Coronary artery (tissue), 2 donors: Measurements from ENCODE around the gene KLHDC8A.

Experiments
- DNase-seq: peaks from one replicate; pipeline ENCODE4 v3.0.0-alpha.2; 2017; ENCODE audit warnings: low spot score
- H3K27ac ChIP-seq, 2 donors: fragments of 200-600 bp; sonication (generic); one replicate each; pipeline ENCODE4 v1.5.1; 2016 to 2019
- H3K4me3 ChIP-seq: fragments of 200-600 bp; sonication (generic); 2 replicates; pipeline ENCODE4 v1.5.1; 2016; ENCODE audit warnings: mild to moderate bottlenecking, moderate library complexity
- CTCF ChIP-seq: fragments of 200-600 bp; sonication (generic); IDR thresholded peaks from one replicate; pipeline ENCODE4 v1.5.1; 2019; ENCODE audit warnings: antibody characterized with exemption

KLHDC8A gene

GRCh38 chr1:205310976-205311704 is 45.6 kb downstream of the KLHDC8A start:
- H3K4me3 ChIP-seq: no peak overlapping the region
- no peak for TF ChIP-seq CTCF
- peak overlapping the region in 1 of 2 donors; percentile 7 for H3K27ac ChIP-seq
- DNase-seq: no peak

- DNase-seq: no peak
- Histone ChIP-seq H3K4me3 (no peak overlapping the region), H3K27ac (no peak overlapping the region)
- TF ChIP-seq CTCF: no peak
Observed at GRCh38 chr1:205309741-205310140, 47.0 kb downstream of the KLHDC8A start.

- no peak for DNase-seq
- Histone ChIP-seq H3K27ac (no peak overlapping the region), H3K4me3 (no peak overlapping the region)
- TF ChIP-seq CTCF: no peak
Observed at GRCh38 chr1:205306929-205307566, 49.7 kb downstream of the KLHDC8A start.

GRCh38 chr1:205304695-205305070 is 52.0 kb downstream of the KLHDC8A start:
- H3K27ac ChIP-seq: no peak overlapping the region
- no peak for DNase-seq
- no peak overlapping the region for H3K4me3 ChIP-seq
- TF ChIP-seq CTCF: no peak

- no peak for TF ChIP-seq CTCF
- H3K27ac ChIP-seq: no peak overlapping the region
- no peak overlapping the region for H3K4me3 ChIP-seq
- DNase-seq: no peak
Observed at GRCh38 chr1:205304046-205304694, 52.6 kb downstream of the KLHDC8A start.

GRCh38 chr1:205303247-205303888 is 53.4 kb downstream of the KLHDC8A start:
- Histone ChIP-seq H3K4me3 (no peak overlapping the region), H3K27ac (no peak overlapping the region)
- no peak for DNase-seq
- TF ChIP-seq CTCF: no peak
